ENCODE results near the gene FGFBP1. TPM values are rescaled to one million over a fixed set of nuclear protein-coding genes. Genes with fewer than 3 reads are reported as not detected.

Gene FGFBP1
- total and polyA plus RNA-seq, 9 of the 15 experiments (the other 6 are each of a cell fraction or from before 2014, with no cell fraction given): not detected

- TF ChIP-seq CC2D1A (IDR thresholded peaks at IDR 0.05) (no peak), NFIC (IDR thresholded peaks at IDR 0.05) (peak; percentile 35; the same call in 1 of the 2 replicates)
These were observed 28.2 kb downstream of the FGFBP1 start for GRCh38 chr4:15910155-15910940.

DNA sequence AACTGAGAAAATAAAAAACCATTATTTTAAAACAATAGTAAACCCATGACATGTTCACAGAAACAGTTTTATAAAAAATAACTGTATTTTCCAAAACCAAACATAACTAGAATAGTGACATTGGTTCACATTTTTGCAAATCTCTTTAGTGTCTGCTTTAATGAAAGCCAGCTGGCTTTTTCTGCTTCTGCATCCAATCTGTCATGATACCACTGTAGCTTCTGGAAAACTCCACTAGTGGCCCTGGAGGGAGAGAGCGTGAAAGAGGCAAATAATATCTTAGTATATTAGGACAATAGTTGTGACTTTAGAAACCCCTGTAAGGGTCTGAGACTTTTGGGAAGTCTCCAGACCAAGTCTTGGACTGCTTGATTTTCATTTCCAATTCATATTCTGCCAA is 31.1 kb downstream of the FGFBP1 start:
- no peak overlapping the region for H2AFZ ChIP-seq (ENCODE audit: low read depth, low read length)
- H3K9me3 ChIP-seq (replicated peaks; ENCODE audit: control insufficient read depth, insufficient read depth, low read depth, low read length): no peaks in the 10 kb centered on the region
- H3K9ac ChIP-seq (ENCODE audit: insufficient read depth in 1 of 2, low read depth in 2 of 2, low read length in 2 of 2): no peak overlapping the region
- no TSS peak for BruUV-seq (replicated peaks)
- H3K4me1 ChIP-seq (replicated peaks in 1 of 2; ENCODE audit: control insufficient read depth in 2 of 2, insufficient read depth in 2 of 2, low read length in 2 of 2): peaks cover 0 to 7% of the 10 kb centered on the region in 2 experiments; a peak in 2 of 5 replicates
- WGBS (ENCODE audit: insufficient coverage, low coverage, missing lambda C conversion rate): 33% methylated on average over 1 of the region's 1 CpG
- POLR2A ChIA-PET: no interaction called here
- intact Hi-C loops (cut with micrococcal nuclease): no loop called here
- H3K4me2 ChIP-seq (ENCODE audit: insufficient read depth, low read length): no peak overlapping the region
- H3K9me1 ChIP-seq (ENCODE audit: control insufficient read depth, insufficient read depth, low read length): no peaks in the 10 kb centered on the region
- CTCF ChIA-PET (ENCODE audit: low intra/inter-chr PET ratio): no interaction called here
- H3K4me3 ChIP-seq: no peak overlapping the region
- H3K27ac ChIP-seq (ENCODE audit: extremely low read depth, low read depth, low read length): no peak overlapping the region
- H4K20me1 ChIP-seq (replicated peaks; ENCODE audit: control insufficient read depth, insufficient read depth, low read length): no peaks in the 10 kb centered on the region
- no peaks in the 10 kb centered on the region for H3K27me3 ChIP-seq (ENCODE audit: control insufficient read depth in 2 of 2, insufficient read depth in 2 of 2, low read length in 2 of 2)
- in situ Hi-C loops (cut with MboI): no loop called here
- no peak for ATAC-seq
- no peak for FAIRE-seq
- H3K79me2 ChIP-seq (ENCODE audit: control insufficient read depth, insufficient read depth, low read length): no peaks in the 10 kb centered on the region
- H3K36me3 ChIP-seq (ENCODE audit: control insufficient read depth, insufficient read depth, low read length): no peaks in the 10 kb centered on the region
- DNase-seq (ENCODE audit: extremely low read depth in 1 of 4, low spot score in 3 of 4): no peak
- TF ChIP-seq NR2C2 (CRISPR knock-in tag; IDR thresholded peaks at IDR 0.05) (no peak), NR2C2 (tag; IDR thresholded peaks at IDR 0.05) (no peak), ZNF408 (CRISPR knock-in tag; IDR thresholded peaks at IDR 0.05; ENCODE audit: low read depth) (no peak), ZNF395 (CRISPR knock-in tag; IDR thresholded peaks at IDR 0.05) (no peak), TRIM24 (IDR thresholded peaks at IDR 0.05) (no peak), ETV6 (IDR thresholded peaks at IDR 0.05; ENCODE audit: borderline replicate concordance in 1 of 2, low read depth in 2 of 2, low read length in 1 of 2) (no peak), ETV6 (CRISPR knock-in tag; IDR thresholded peaks at IDR 0.05; ENCODE audit: borderline replicate concordance) (no peak), KDM2B (CRISPR knock-in tag; IDR thresholded peaks at IDR 0.05) (no peak), SIX5 (IDR thresholded peaks at IDR 0.05; ENCODE audit: borderline replicate concordance in 1 of 2, insufficient read depth in 1 of 2, low read depth in 1 of 2, low read length in 2 of 2) (no peak), ZNF324 (CRISPR knock-in tag; IDR thresholded peaks at IDR 0.05) (no peak), RAD21 (CRISPR knock-in tag; conservative IDR thresholded peaks at IDR 0.05 in 1 of 2, IDR thresholded peaks at IDR 0.05 in 1 of 2) (no peak)
- TF ChIP-seq, protein P1, sequence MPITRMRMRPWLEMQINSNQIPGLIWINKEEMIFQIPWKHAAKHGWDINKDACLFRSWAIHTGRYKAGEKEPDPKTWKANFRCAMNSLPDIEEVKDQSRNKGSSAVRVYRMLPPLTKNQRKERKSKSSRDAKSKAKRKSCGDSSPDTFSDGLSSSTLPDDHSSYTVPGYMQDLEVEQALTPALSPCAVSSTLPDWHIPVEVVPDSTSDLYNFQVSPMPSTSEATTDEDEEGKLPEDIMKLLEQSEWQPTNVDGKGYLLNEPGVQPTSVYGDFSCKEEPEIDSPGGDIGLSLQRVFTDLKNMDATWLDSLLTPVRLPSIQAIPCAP (CRISPR knock-in tag; IDR thresholded peaks at IDR 0.05; ENCODE audit: borderline replicate concordance): no peak

More at GRCh38 chr4:15910155-15910940, 28.2 kb downstream of the FGFBP1 start:
- 2% methylated on average over 6 of the region's 6 CpGs for WGBS (ENCODE audit: insufficient coverage, low coverage, missing lambda C conversion rate)
- Histone ChIP-seq H3K9me3 (replicated peaks; ENCODE audit: control insufficient read depth, insufficient read depth, low read depth, low read length) (no peaks in the 10 kb centered on the region), H3K27me3 (ENCODE audit: control insufficient read depth in 2 of 2, insufficient read depth in 2 of 2, low read length in 2 of 2) (no peaks in the 10 kb centered on the region), H3K4me3 (no peak overlapping the region), H3K27ac (ENCODE audit: extremely low read depth, low read depth, low read length) (no peak overlapping the region), H3K9me1 (ENCODE audit: control insufficient read depth, insufficient read depth, low read length) (no peaks in the 10 kb centered on the region), H3K9ac (ENCODE audit: insufficient read depth in 1 of 2, low read depth in 2 of 2, low read length in 2 of 2) (no peak overlapping the region), H3K79me2 (ENCODE audit: control insufficient read depth, insufficient read depth, low read length) (no peaks in the 10 kb centered on the region), H3K4me2 (ENCODE audit: insufficient read depth, low read length) (no peak overlapping the region), H4K20me1 (replicated peaks; ENCODE audit: control insufficient read depth, insufficient read depth, low read length) (no peaks in the 10 kb centered on the region), H3K36me3 (ENCODE audit: control insufficient read depth, insufficient read depth, low read length) (no peaks in the 10 kb centered on the region), H2AFZ (ENCODE audit: low read depth, low read length) (no peak overlapping the region), H3K4me1 (replicated peaks in 1 of 2; ENCODE audit: control insufficient read depth in 2 of 2, insufficient read depth in 2 of 2, low read length in 2 of 2) (peaks cover 0 to 7% of the 10 kb centered on the region in 2 experiments; a peak in 2 of 5 replicates)
- in situ Hi-C loops (cut with MboI) (no loop called here), intact Hi-C loops (cut with micrococcal nuclease) (no loop called here)
- POLR2A ChIA-PET: no interaction called here
- FAIRE-seq: no peak
- CTCF ChIA-PET (ENCODE audit: low intra/inter-chr PET ratio): no interaction called here
- DNase-seq (ENCODE audit: extremely low read depth in 1 of 4, low spot score in 3 of 4): no peak
- no TSS peak for BruUV-seq (replicated peaks)
- no peak for ATAC-seq
